ENCODE results near the gene ITGAX. TPM values are rescaled to one million over a fixed set of nuclear protein-coding genes. Genes with fewer than 3 reads are reported as not detected.

Gene ITGAX
- total and polyA plus RNA-seq, 2 donors (not counting 1 experiment from before 2014, with no cell fraction given) = 48.0 to 78.8 TPM

DNA sequence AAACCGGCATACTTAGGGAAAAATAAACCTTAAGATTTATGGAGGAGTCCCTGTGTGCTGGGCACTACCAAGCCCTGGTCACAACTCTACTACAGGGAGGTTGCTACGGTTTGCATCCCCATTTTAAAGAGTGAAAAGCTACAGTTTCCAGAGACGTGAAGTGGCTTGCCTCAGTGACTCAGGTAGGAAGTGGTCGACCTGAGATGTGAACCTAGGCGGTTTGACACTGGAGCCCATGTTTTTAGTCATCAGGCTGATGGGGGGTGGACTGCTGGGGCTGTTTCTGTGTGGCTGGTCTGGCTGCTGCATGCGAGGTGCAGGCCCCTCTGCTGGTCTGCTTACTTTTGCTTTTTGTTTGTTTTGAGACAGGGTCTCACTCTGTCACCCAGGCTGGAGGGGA lies 66.6 kb downstream of the ITGAX start:
- POLR2A ChIA-PET = no interaction called here
- intact Hi-C loops (cut with micrococcal nuclease) = no loop called here
- no peaks in the 10 kb centered on the region for H3K4me1 Mint-ChIP-seq

DNA sequence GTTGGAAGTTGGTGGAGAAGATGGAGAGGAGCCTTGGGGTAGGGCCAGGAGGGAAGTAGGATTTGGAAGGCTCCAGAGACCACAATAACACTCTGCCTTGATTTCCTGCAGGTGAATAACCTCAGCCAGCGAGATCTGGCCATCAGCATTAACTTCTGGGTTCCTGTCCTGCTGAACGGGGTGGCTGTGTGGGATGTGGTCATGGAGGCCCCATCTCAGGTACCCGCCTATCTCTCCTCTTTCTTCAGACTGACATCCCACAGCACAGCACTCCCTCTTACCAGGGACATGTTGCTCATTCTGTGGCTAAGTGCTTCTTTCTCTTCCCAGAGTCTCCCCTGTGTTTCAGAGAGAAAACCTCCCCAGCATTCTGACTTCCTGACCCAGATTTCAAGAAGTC lies 68.3 kb downstream of the ITGAX start:
- Histone ChIP-seq H3K27me3 (replicated peaks in 1 of 4; ENCODE audit: control extremely low read depth in 1 of 4, control insufficient read depth in 3 of 4, insufficient read depth in 4 of 4, low read length in 3 of 4) (no peaks in the 10 kb centered on the region), H2AFZ (ENCODE audit: insufficient read depth, low read depth, low read length, poor library complexity, severe bottlenecking) (no peak overlapping the region), H3K27ac (ENCODE audit: low read length in 2 of 2) (no peak overlapping the region), H3K9ac (ENCODE audit: low read length) (no peak overlapping the region), H4K20me1 (ENCODE audit: control insufficient read depth, insufficient read depth, low read length, poor library complexity, severe bottlenecking) (no peaks in the 10 kb centered on the region), H3K9me3 (ENCODE audit: control extremely low read depth in 1 of 3, control insufficient read depth in 2 of 3, insufficient read depth in 1 of 3, low read length in 2 of 3) (peaks cover 0 to 9% (median 0%) of the 10 kb centered on the region in 3 donors), H3K4me3 (ENCODE audit: control extremely low read depth in 1 of 5, extremely low read depth in 1 of 5, insufficient read depth in 1 of 5, low read depth in 2 of 5, low read length in 4 of 5) (no peak overlapping the region), H3K79me2 (ENCODE audit: control insufficient read depth, insufficient read depth, low read length) (no peaks in the 10 kb centered on the region), H3K4me1 (ENCODE audit: control insufficient read depth in 2 of 2, insufficient read depth in 2 of 2, low read length in 2 of 2) (peaks cover 3 to 7% of the 10 kb centered on the region in 2 donors), H3K36me3 (replicated peaks in 1 of 2; ENCODE audit: control extremely low read depth in 1 of 2, control insufficient read depth in 1 of 2, extremely low read depth in 1 of 2, insufficient read depth in 2 of 2, low read length in 1 of 2) (no peaks in the 10 kb centered on the region), H3K4me2 (replicated peaks; ENCODE audit: low read depth, low read length, poor library complexity, severe bottlenecking) (no peak overlapping the region)
- Mint-ChIP-seq H3K9me3 (ENCODE audit: insufficient read depth) (no peaks in the 10 kb centered on the region), H3K27me3 (peaks cover 18% of the 10 kb centered on the region), H3K4me1 (no peaks in the 10 kb centered on the region), H3K27ac (no peak overlapping the region), H3K4me3 (no peak overlapping the region)
- no CpG with 5 or more reads among the region's 3 CpGs for WGBS (ENCODE audit: insufficient coverage)
- POLR2A ChIA-PET = no interaction called here
- TF ChIP-seq EZH2 (IDR thresholded peaks at IDR 0.05; ENCODE audit: borderline replicate concordance, insufficient read depth, low read depth, low read length, poor library complexity, severe bottlenecking) = no peak
- TF ChIP-seq, protein P1, sequence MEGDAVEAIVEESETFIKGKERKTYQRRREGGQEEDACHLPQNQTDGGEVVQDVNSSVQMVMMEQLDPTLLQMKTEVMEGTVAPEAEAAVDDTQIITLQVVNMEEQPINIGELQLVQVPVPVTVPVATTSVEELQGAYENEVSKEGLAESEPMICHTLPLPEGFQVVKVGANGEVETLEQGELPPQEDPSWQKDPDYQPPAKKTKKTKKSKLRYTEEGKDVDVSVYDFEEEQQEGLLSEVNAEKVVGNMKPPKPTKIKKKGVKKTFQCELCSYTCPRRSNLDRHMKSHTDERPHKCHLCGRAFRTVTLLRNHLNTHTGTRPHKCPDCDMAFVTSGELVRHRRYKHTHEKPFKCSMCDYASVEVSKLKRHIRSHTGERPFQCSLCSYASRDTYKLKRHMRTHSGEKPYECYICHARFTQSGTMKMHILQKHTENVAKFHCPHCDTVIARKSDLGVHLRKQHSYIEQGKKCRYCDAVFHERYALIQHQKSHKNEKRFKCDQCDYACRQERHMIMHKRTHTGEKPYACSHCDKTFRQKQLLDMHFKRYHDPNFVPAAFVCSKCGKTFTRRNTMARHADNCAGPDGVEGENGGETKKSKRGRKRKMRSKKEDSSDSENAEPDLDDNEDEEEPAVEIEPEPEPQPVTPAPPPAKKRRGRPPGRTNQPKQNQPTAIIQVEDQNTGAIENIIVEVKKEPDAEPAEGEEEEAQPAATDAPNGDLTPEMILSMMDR (IDR thresholded peaks at IDR 0.05) = no peak
- intact Hi-C loops (cut with micrococcal nuclease) = no loop called here
- CTCF ChIA-PET = no interaction called here
- DNase-seq (no peak), ATAC-seq (ENCODE audit: low read depth) (no peak)

More for the DNA sequence above, 66.6 kb downstream of the ITGAX start:
- Histone ChIP-seq H3K9ac (ENCODE audit: low read length) (no peak overlapping the region), H3K4me3 (ENCODE audit: control extremely low read depth in 1 of 5, extremely low read depth in 1 of 5, insufficient read depth in 1 of 5, low read depth in 2 of 5, low read length in 4 of 5) (no peak overlapping the region), H3K27ac (ENCODE audit: low read length in 2 of 2) (no peak overlapping the region), H2AFZ (ENCODE audit: insufficient read depth, low read depth, low read length, poor library complexity, severe bottlenecking) (no peak overlapping the region), H3K79me2 (ENCODE audit: control insufficient read depth, insufficient read depth, low read length) (no peaks in the 10 kb centered on the region), H3K4me2 (replicated peaks; ENCODE audit: low read depth, low read length, poor library complexity, severe bottlenecking) (no peak overlapping the region), H3K27me3 (replicated peaks in 1 of 4; ENCODE audit: control extremely low read depth in 1 of 4, control insufficient read depth in 3 of 4, insufficient read depth in 4 of 4, low read length in 3 of 4) (peaks cover 0 to 3% (median 0%) of the 10 kb centered on the region in 4 experiments), H4K20me1 (ENCODE audit: control insufficient read depth, insufficient read depth, low read length, poor library complexity, severe bottlenecking) (no peaks in the 10 kb centered on the region), H3K9me3 (ENCODE audit: control extremely low read depth in 1 of 3, control insufficient read depth in 2 of 3, insufficient read depth in 1 of 3, low read length in 2 of 3) (peaks cover 0 to 9% (median 0%) of the 10 kb centered on the region in 3 donors), H3K4me1 (ENCODE audit: control insufficient read depth in 2 of 2, insufficient read depth in 2 of 2, low read length in 2 of 2) (no peaks in the 10 kb centered on the region), H3K36me3 (replicated peaks in 1 of 2; ENCODE audit: control extremely low read depth in 1 of 2, control insufficient read depth in 1 of 2, extremely low read depth in 1 of 2, insufficient read depth in 2 of 2, low read length in 1 of 2) (no peaks in the 10 kb centered on the region)
- Mint-ChIP-seq H3K9me3 (ENCODE audit: insufficient read depth) (no peaks in the 10 kb centered on the region), H3K4me3 (no peak overlapping the region), H3K27me3 (peaks cover 23% of the 10 kb centered on the region), H3K27ac (no peak overlapping the region)
- WGBS (ENCODE audit: insufficient coverage) = 74% methylated on average over 6 of the region's 6 CpGs
- DNase-seq (no peak), ATAC-seq (ENCODE audit: low read depth) (no peak)
- CTCF ChIA-PET = no interaction called here
- no peak for TF ChIP-seq EZH2 (IDR thresholded peaks at IDR 0.05; ENCODE audit: borderline replicate concordance, insufficient read depth, low read depth, low read length, poor library complexity, severe bottlenecking)
- TF ChIP-seq, protein P1 (IDR thresholded peaks at IDR 0.05) = no peak
